Endodermal cell (in vitro differentiated cells): ENCODE data around the gene CLIC6. TPM values are rescaled to one million over a fixed set of nuclear protein-coding genes. Genes with fewer than 3 reads are reported as not detected.

ENCODE experiments used
- DNase-seq: peaks from one replicate; pipeline ENCODE4 v3.0.0-alpha.2; 2017
- H3K27ac ChIP-seq: 2 replicates; pipeline ENCODE4 v1.5.1; 2013; ENCODE audit warnings: mild to moderate bottlenecking, low read depth, low read length, moderate library complexity
- H3K27me3 ChIP-seq: 2 replicates; pipeline ENCODE4 v1.6.1; 2013; ENCODE audit warnings: mild to moderate bottlenecking, low read length, moderate library complexity; ENCODE audit not compliant: insufficient read depth, control insufficient read depth, poor library complexity, severe bottlenecking
- H3K36me3 ChIP-seq: 2 replicates; pipeline ENCODE4 v1.7.0; 2013; ENCODE audit warnings: mild to moderate bottlenecking, low read length, moderate library complexity; ENCODE audit not compliant: control insufficient read depth, insufficient read depth
- H3K4me1 ChIP-seq: one replicate; pipeline ENCODE4 v1.7.0; 2013; ENCODE audit warnings: low read length; ENCODE audit not compliant: control insufficient read depth, insufficient read depth
- H3K4me3 ChIP-seq: 2 replicates; pipeline ENCODE4 v1.5.1; 2013; ENCODE audit warnings: mild to moderate bottlenecking, low read length, moderate library complexity
- H3K9ac ChIP-seq: 2 replicates; pipeline ENCODE4 v1.6.1; 2013; ENCODE audit warnings: mild to moderate bottlenecking, low read length, moderate library complexity; ENCODE audit not compliant: poor library complexity, severe bottlenecking; ENCODE audit errors: extremely low read depth
- H3K9me3 ChIP-seq: 2 replicates; pipeline ENCODE4 v1.6.1; 2013; ENCODE audit warnings: mild to moderate bottlenecking, low read length, moderate library complexity; ENCODE audit not compliant: control insufficient read depth
- H3K27ac Mint-ChIP-seq: 2 replicates; pipeline ENCODE4 v1.8.0; 2020; ENCODE audit warnings: mixed read lengths
- H3K27me3 Mint-ChIP-seq: 2 replicates; pipeline ENCODE4 v1.8.0; 2021; ENCODE audit warnings: mild to moderate bottlenecking, mixed read lengths; ENCODE audit not compliant: insufficient read depth
- H3K36me3 Mint-ChIP-seq: 2 replicates; pipeline ENCODE4 v1.8.0; 2020; ENCODE audit warnings: low read depth, mixed read lengths
- H3K4me1 Mint-ChIP-seq: 2 replicates; pipeline ENCODE4 v1.8.0; 2020; ENCODE audit warnings: mixed read lengths
- H3K4me3 Mint-ChIP-seq: 2 replicates; pipeline ENCODE4 v1.8.0; 2020; ENCODE audit warnings: mild to moderate bottlenecking, moderate library complexity, mixed read lengths
- H3K9me3 Mint-ChIP-seq: 2 replicates; pipeline ENCODE4 v1.8.0; 2020; ENCODE audit warnings: mild to moderate bottlenecking, mixed read lengths
- CTCF ChIP-seq: fragments of 200-600 bp; sonication (generic); conservative IDR thresholded peaks from 2 replicates; pipeline ENCODE4 v1.5.0; 2021; ENCODE audit warnings: antibody characterized with exemption, mild to moderate bottlenecking
- WGBS, 2 experiments: methylation state at CpG; one replicate each; pipeline versions ENCODE4 v1.1.5 to v1.1.7; 2013; ENCODE audit warnings: missing lambda C conversion rate in 2 of 2, mixed read lengths in 1 of 2; ENCODE audit not compliant: insufficient coverage in 1 of 2, insufficient read length in 1 of 2; 5-methylcytosine and 5-hydroxymethylcytosine counted together
- total RNA-seq, 2 donors: library from RNA; stranded (reverse); fragmentation: NEBNext Ultra II Directional in 1 of 2; extraction: Animal tissue kit (Norgen Biotek cat#: 25700) in 1 of 2; gene quantifications; 2 replicates in 1 of 2; 3 replicates in 1 of 2; pipeline ENCODE4 v1.2.1, GENCODE V29; 2021

Gene CLIC6
- total RNA-seq, 2 donors from 2014 or later = 1.7 to 2.4 TPM

DNA sequence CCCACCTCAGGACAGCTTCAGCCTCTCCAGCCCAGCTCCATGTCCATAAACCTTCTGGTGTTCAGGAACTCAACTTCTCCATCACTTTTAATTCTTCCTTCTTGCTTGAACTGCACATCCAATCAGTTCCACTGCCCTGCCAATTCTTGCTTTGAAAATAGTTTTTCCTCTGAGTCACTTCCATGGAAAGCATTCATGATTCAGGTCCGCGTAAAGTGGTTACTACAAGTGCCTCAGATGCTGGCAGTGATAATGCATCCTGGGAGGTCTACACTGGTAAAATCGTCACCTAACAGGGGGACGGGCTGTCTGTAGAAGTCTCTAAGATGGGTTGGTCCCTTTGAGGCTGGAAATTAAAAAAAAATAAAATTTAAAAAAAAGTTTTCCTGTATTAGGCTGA lies 27.9 kb upstream of the CLIC6 start:
- no peaks in the 10 kb centered on the region for H3K36me3 ChIP-seq
- 83 to 88% methylated on average over 2 to 4 of the region's 4 CpGs for WGBS, 2 experiments
- TF ChIP-seq CTCF = no peak
- no peak overlapping the region for H3K9ac ChIP-seq
- Mint-ChIP-seq H3K9me3 (no peaks in the 10 kb centered on the region), H3K36me3 (no peaks in the 10 kb centered on the region), H3K27ac (no peak overlapping the region), H3K27me3 (peaks cover 7% of the 10 kb centered on the region), H3K4me1 (no peaks in the 10 kb centered on the region), H3K4me3 (no peak overlapping the region)
- DNase-seq = no peak
- no peaks in the 10 kb centered on the region for H3K9me3 ChIP-seq
- H3K4me3 ChIP-seq = no peak overlapping the region
- H3K27me3 ChIP-seq = no peaks in the 10 kb centered on the region
- H3K4me1 ChIP-seq = no peaks in the 10 kb centered on the region
- no peak overlapping the region for H3K27ac ChIP-seq

DNA sequence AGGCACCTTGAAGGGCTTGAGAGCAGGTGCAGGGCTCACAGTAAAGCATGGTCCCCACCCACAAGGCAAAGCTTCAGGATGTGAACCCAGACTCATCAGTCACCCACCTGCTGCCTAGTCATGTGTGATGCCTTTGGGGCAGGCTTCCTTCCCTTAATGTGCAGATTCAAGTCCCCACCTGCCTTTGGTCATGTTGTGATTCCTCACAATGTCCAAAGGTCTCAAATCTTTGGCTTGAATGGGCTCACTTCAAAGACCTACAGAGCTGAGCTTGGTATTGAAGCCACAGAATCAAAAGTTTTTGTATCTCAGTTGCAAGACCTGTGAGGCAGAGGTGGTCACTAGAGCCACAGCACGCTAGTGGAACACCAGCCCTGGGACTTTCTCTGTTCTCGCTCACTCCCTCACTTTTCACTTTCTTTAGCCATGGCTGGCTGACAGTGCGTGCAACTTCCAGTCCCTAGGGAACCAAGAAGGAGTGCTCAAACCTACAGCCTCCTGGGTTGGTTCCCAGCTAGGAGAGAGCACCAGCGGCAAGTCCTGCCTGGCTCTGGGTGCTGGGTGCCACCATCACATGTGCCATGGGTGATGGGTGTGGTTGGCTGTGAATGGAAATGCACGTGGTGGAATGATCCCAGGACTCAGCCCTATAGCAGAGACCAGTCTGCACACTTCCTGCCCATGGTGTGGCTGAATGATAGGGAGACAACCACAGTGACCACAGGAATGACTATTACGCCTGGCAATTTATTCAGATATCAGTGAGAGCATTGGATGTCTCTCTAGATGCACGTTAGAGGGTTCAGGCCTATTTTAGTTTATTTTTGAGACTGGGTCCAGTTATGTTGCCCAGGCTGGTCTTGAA lies 26.4 kb upstream of the CLIC6 start:
- Histone ChIP-seq H3K27ac (no peak overlapping the region), H3K4me1 (no peaks in the 10 kb centered on the region), H3K9ac (no peak overlapping the region), H3K27me3 (no peaks in the 10 kb centered on the region), H3K36me3 (no peaks in the 10 kb centered on the region), H3K4me3 (no peak overlapping the region), H3K9me3 (no peaks in the 10 kb centered on the region)
- H3K4me1 Mint-ChIP-seq = no peaks in the 10 kb centered on the region
- 87 to 88% methylated on average over 2 to 7 of the region's 7 CpGs for WGBS, 2 experiments
- TF ChIP-seq CTCF = no peak
- H3K27ac Mint-ChIP-seq = no peak overlapping the region
- no peaks in the 10 kb centered on the region for H3K36me3 Mint-ChIP-seq
- no peak for DNase-seq
- H3K4me3 Mint-ChIP-seq = no peak overlapping the region
- no peaks in the 10 kb centered on the region for H3K9me3 Mint-ChIP-seq
- H3K27me3 Mint-ChIP-seq = peaks cover 3% of the 10 kb centered on the region

- Mint-ChIP-seq H3K9me3 (no peaks in the 10 kb centered on the region), H3K27ac (no peak overlapping the region), H3K4me1 (peaks cover 9% of the 10 kb centered on the region), H3K36me3 (no peaks in the 10 kb centered on the region), H3K4me3 (no peak overlapping the region), H3K27me3 (peaks cover 8% of the 10 kb centered on the region)
- Histone ChIP-seq H3K9me3 (no peaks in the 10 kb centered on the region), H3K27ac (no peak overlapping the region), H3K9ac (no peak overlapping the region), H3K36me3 (no peaks in the 10 kb centered on the region), H3K4me3 (no peak overlapping the region), H3K4me1 (no peaks in the 10 kb centered on the region), H3K27me3 (no peaks in the 10 kb centered on the region)
- 86 to 95% methylated on average over 3 to 4 of the region's 4 CpGs for WGBS, 2 experiments
- no peak for TF ChIP-seq CTCF
- no peak for DNase-seq
Observed at GRCh38 chr21:34644825-34645224, 24.0 kb upstream of the CLIC6 start.
